HG02571 (cell line): ENCODE measurements around the gene C20orf173.
"Not testable (repeated sequence)": the region's sequence is repeated elsewhere in the genome, so short reads cannot be mapped to it uniquely, and the experiment has no call there.

ENCODE experiments used
- ATAC-seq: cut with Tn5 transposase; IDR thresholded peaks from one replicate; pipeline ENCODE4 v1.9.1; 2021; ENCODE audit warnings: mild to moderate bottlenecking, moderate library complexity; ENCODE audit not compliant: unreplicated experiment

The C20orf173 gene, protein sequence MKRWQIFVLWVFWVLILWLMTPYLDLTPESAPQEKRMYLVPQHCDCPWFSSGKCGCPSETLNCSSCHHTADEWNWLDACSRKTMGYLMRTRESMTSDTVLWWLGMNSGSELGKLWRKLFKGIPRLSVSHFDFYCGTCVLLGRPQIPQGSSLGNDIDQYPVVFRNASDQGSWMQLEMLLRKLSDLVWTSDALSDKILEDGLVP

DNA sequence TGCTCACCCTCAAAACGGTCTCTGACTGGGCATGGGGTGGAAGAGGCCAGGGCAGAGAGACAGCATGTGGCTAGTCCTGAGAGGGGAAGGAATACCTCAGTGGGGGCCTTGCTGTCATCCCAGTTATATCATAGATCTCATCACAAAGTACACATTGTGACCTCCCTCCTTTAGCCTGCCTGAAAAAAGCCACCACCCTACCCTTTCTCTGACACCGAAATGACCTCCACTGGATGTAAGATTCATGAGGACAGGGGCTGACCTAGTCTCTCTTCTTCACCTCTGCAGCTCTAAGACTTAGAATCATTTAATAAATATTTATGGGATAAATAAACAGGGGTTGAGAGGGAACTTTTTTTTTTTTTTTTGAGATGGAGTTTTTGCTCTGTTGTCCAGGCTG is at the start of gene C20orf173:
TSS of gene C20orf173 (minus strand) at position 101 of the 400 bp plus-strand sequence. CDS start 279 bp downstream, outside the sequence.
- ATAC-seq, result no peak

DNA sequence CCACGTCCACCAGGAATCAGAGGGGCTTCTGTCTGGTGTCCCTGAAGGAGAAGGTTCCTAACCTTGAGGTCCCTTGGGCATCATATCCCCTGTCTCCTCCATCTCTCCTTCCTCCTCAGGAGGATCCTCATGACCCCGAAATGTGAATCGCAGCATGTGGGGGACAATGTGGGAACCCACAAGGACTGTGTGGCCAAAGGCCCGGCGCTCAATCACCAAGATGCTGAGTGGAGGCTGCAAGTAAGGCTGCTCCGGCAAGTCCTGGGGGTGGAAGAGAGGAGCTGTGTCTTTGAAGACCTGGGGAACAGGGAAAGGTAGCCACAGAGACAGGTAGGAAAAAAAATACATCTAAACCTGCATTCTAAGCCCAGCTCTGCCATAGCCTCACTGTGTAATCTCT is 49.7 kb upstream of the C20orf173 start:
- ATAC-seq, result no peak

DNA sequence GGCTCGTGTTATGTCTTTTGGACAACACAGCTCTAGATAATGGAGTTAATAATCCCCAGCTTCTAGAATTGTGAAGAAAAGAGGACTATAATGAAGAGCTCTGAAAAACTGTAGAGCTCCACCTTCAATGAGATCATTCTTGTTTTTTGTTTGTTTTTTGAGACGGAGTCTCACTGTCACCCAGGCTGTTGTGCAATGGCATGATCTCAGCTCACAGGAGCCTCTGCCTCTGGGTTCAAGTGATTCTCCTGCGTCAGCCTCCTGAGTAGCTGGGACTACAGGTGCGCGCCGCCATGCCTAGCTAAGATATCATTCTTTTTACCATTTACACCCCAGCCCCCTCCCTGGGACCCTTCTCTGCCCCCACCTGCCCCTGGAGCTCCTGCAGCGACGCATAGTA is 49.0 kb upstream of the C20orf173 start:
- ATAC-seq, result no peak

DNA sequence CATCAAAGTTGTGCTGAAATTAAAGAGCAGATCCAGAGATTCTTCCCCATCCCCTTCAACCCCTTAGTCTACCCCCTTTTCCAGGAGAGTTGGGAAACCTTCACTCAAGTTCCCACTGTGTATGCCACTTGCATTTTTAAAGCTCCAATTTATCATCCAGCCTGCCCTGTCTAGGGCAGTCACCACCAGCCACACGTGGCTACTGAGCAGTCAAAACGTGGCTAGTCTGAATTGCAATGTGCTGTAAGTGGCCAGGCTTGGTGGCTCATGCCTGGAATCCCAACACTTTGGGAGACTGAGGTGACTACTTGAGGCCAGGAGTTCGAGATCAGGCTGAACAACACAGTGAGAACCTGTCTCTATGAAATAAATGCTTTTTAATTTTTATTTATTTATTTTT is 47.4 kb upstream of the C20orf173 start:
- ATAC-seq, result no peak

DNA sequence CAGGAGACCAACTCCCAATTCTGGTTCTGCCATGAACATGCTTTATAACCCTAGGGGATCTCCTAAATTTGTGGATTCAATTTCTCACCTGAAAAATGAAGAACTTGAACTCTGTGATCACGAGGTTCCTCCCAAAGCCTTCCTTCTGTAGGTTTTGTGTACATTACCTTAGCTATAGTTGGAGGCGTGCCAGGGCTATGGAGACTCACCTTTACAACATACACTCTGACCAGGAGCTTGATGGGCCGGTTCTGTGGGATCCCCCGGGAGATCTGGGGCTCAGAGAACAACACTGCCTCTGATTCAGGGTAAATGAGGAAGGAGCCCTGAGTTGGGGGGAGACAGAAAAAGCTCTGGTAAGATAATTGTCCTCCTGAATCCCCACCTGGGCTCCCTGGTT is 46.5 kb upstream of the C20orf173 start:
- ATAC-seq, result no peak

DNA sequence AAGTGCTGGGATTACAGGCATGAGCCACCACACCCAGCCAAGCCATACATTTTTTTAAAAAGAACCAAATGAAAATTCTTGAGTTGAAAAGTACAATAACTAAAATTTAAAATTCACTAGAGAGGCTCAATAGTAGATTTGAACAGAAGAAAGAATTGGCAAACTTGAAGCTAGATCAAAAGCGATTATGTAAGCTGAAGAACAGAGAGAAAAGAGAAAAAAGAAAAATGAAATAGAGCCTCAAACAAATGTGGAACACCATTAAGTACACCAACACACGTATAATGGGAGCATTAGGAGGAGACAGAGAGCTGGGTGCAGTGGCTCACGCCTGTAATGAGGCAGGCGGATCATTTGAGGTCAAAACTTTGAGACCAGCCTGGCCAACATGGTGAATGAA is 43.4 kb upstream of the C20orf173 start:
- no peak for ATAC-seq

DNA sequence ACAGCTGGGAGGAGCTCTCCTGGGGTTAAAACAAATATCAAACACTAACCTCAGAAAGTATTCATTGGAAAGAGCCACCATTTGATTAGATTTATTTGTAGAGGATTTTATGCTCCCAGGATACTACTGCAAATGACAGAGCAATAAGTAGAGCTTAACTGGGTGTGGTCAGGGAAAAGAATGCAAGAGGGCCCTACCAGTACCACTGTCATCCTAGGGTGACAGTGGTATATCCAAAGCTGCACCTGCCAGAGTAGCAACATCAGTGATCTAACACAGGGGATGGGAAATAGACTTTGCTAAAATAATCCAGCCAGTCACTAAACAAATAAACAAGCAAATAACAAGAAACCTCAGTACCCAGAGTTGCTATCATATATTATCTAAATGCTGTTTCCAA is 42.1 kb upstream of the C20orf173 start:
- no peak for ATAC-seq

DNA sequence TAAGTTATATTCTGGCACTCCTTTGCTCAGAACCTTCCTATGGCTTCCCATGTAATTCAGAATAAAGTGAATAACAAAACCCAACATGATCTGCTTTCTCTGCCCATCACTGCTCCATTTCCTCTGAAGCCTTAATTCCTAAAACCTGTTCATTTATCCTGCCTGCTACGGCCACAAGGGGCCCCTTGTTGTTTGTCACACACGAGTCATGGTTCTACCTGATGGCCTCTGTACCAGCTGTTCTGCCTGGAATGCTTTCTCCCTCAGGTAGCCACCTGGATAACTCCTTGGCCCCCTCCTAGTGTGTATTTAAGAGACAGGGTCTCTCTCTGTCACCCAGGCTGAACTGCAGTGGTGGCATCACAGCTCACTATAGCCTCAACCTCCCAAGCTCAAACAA is 39.2 kb upstream of the C20orf173 start:
- ATAC-seq, result no peak

DNA sequence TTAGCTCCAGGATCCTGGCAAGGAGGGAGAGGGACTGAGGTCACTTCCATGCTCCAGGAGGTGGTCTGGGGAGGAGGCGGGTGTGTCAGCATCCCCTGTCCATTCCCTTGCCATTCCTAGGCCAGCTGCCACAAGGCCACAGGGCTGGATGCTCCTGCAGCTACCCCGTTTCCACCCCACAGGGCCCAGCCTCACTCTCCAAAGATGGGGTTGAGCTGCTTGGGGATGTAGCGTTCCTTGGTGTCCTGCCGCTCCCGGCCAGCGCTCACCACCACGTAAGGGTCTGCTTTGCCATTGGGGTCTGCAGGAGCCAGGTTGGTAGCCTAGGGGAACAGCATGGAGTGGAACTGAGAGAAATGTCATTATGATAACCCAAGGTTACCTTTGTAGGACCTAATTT is 35.5 kb upstream of the C20orf173 start:
- no peak for ATAC-seq

DNA sequence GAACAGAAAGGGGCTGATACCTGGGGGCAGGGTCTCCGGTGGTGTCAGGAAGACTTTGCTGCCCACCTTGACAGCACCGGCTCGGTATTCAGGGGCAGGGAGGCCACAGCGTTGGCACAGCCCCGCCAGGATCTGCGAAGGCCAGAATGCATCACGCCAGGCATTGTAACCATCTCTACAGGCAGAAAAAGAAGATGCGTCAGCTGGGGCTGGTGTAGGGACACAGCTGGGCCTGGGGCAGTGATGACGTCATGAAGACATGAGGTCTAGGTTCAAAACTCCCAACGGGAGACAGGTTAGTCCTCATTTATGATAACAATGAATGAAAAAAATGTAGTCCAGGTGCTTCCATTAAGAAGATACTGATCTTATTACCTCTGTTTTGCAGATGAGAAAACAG is 34.4 kb upstream of the C20orf173 start:
- ATAC-seq, result no peak

DNA sequence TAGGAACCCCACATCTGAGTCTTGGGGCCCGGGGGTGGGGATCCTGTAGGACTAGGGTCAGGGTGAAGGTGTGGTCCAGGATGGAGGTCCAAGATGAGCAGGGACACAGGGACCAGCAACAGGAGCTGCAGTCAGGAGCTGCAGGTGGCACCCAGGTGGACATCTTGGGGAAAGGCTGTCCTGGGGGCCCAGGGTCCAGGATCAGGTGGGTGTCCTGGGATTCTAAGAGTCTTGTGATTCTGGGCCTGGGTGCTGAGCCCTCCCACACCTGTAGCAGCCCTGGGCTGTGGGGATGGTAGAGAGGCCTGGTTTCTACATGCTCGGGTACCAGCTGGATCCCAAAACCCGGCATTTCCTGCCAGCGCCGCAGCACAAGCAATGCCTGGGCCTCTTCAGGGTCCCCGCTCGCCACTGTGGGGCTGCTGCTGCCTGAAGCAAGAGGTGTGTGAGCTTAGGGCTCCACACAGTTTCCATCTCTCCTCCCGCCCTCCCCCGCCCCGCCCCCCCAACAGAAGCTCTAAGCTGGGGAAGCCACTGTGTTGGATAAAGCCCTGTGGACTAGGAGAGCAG is 33.2 kb upstream of the C20orf173 start:
- ATAC-seq, result no peak

DNA sequence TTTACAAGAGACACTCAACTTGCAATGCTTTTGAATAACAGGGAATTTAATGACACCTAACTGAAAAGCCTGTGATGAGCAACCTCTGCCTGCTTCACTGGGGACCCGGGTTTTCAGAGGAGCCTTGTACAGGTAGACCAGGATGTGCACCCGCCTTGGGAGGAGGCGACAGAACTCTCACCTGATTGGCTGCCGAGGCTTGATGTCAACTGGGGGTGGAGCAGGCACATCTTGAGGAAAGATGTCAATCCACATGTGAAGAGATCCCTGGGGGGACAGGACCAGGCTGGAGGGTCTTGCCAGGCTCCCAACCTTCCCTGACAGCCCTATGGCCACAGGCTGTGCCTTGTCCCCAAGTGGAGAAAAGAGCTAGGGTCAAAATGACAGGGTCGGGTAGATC is 32.2 kb upstream of the C20orf173 start:
- no peak for ATAC-seq

DNA sequence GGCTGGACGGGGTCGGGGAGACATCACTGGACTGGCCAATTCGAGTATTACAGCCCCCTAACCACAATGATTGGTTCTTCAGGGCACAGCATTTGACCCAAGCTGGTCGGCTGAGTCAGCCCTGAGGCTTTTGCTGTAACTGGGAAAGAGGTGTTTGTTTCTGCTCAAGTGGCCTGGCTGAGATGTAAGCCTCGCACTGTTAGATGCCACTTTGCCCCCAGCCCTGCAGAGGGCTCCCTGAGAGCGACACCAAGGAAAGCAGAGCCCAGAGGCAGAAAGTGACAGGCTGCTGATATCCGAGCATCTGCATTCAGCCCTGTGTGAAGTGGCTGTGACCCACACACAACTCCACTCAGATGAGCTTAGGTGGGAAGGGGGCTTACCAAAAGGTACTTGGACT is 31.8 kb upstream of the C20orf173 start:
- no peak for ATAC-seq

DNA sequence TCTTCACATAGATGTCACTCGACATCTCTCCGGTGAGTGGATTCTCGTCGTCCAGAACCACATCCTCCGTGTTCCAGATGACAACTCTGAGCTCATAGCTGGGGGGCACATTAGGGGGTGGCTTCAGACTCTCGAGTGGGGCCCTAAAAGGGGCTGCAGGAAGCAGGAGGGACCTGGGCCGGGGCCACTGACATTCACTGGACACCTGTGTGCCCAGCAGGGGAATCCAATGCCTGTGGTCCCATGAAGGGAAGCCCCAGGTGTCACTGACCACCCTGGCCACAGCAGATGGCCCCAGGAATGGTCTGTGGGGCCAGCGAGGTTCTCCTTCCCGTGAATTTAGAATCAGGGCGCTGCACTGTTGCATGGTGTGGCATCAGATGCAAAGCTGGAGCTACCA is 31.1 kb upstream of the C20orf173 start:
- ATAC-seq, result no peak

DNA sequence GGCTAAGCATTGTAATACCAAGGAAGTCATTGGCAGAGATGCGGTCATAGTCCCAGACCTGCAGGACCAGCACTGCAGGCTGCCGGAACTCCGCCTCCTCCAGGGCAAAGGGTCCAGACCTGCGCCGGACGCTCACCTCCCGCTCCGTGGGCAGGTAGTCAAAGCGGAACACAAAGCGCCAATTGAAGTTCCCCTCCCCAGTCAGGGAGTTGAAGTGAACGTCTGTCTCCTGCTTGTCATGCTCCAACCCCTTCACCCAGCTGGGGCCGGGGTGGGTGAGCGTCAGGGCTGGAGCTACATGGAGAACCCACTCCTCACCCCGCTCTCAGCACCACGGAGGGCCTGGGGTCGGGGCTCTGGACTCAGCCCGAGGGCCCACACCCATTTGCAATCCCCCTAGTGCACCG is 30.7 kb upstream of the C20orf173 start:
- ATAC-seq, result no peak

DNA sequence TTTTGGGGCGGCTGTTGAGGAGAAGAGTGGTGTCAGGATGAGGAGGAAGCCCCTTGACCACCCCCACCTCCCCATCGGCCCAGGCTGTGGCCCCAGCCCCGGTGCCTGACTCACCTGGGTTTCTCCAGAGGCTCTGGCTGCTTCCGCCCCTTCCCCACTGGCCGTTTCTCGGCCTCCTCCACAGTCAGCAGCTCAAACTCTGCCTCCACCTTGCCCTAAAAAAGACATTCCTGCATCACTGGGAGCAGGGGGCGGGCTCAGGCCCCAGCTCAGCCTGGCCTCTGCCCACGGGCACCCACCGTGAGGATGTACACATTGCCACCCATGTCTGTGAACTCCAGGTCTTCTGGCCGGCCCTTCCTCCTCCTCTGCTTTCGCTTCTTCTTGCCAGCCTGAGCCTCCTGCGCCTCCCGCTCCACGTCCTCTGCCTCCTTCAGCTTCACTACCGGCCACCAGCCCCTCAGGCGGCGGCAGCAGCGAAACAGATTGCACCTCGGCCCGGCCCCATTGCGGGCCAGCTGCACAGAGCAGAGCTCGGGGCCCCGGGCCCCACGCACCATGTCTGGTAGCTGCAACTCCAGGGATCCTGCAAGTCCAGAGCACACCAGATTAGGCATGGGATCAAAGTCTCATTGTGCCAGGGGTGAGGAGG is 29.7 kb upstream of the C20orf173 start:
- ATAC-seq, result no peak

DNA sequence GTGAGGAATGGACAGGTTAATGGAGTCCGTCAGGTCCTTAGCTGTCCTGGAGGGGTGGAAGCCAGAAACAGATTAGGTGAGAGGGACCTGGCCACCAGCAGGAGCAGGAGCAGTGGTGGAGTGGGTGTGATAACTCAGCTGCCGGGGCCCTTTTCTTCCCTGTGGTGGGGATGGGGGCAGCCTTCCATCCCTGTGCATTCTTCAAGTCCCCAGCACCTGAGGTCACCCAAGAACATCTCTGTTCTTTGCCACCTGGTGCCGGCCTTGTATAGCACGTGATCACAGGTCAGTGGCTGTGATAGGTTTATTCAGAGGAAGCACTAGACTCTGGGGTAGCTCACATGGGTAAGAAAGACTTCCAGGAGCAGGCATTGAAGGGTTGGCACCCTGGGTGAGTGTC is 29.0 kb upstream of the C20orf173 start:
- no peak for ATAC-seq

DNA sequence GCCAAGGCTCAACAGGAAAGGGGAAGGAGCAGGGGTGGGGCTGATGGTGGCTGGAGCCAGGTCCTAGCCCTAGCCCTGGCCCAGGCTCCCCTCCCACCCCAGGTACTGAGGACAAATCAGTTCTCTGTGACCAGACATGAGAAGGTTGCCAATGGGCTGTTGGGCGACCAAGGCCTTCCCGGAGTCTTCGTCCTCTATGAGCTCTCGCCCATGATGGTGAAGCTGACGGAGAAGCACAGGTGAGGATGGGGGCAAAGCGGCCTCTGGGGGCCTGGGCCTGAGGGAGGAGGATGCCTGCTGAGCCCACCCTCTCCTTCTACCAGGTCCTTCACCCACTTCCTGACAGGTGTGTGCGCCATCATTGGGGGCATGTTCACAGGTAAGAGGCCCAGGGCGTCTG is 27.4 kb upstream of the C20orf173 start:
- ATAC-seq, result no peak

DNA sequence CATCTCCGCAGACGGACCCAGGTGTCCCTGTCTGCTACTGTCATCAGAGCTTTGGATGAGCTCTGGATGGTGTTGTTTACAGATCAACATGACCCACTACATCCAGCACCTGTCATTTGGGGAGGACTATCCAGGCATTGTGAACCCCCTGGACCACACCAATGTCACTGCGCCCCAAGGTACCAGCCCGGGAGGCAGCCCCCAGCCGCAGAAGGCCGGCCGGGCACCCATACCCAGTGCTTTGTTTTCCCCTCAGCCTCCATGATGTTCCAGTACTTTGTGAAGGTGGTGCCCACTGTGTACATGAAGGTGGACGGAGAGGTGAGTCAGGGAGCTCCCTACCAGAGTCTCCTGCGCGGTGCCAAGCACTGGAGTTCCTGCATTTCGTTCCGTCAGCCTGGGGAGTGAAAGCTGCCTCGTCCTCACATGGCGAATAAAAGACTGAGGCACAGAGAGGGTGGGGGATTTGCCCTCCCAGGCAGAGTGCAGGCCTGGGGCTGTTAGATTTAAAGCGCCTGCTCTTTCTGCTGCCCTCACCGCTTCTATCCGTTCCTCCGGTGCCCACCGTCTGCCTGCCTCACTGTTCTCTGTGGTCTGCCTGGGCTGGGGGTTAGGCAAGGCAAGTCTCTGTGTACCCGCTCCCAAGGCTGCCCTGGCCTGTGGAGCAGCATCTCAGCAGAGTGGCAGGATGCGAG is 26.6 kb upstream of the C20orf173 start:
- no peak for ATAC-seq

DNA sequence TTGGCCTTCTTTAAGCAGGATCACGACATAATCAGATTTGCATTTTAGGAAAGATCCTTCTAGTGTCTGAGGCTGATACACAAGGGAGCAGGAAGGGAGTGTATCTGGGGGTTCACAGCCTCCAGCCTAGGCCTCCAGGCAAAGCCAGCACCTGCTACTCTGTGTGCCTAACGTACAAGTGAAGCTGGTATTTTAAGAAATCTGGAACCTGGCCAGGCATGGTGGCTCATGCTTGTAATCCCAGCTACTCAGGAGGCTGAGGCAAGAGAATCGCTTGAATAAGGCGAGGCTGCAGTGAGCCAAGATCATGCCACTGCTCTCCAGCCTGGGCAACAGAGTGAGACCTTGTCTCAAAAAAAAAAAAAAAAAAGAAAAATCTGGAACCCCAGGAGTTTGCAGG is 26.0 kb upstream of the C20orf173 start:
- not testable (repeated sequence) for ATAC-seq

DNA sequence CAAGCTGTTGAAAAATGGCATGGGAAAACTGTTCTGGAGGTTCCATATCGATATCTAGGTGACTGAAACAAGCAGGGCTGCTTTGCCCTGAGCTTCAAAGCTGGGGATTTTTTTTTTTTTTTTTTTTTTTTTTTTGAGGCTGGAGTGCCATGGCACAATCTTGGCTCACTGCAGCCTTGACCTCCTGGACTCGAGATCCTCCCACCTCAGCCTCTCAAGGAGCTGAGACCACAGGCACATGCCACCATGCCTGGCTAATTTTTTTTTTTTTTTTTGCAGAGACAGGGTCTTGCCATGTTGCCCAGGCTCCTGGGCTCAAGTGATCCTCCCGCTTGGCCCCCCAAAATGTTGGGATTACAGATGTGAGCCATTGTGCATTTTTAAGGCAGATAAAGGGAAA is 23.5 kb upstream of the C20orf173 start:
- no peak for ATAC-seq

DNA sequence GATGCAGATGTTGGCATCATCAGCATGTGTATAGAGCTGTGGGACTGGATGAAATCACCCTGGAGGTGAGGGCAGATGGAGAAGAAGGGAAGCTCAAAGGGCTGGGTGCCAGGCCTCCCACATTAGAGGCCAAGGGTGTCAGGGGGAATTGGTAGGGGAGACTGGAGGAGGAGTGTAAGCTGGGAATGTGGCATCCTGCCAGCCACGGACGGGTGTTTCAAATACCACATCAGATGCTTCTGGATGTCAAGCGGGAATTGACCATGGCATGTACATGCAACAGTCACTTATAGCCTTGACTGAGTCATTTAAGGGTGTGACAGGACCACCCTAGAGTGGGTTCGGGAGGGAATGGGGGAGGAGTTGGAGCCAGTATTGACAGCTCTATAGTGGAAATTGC is 22.1 kb upstream of the C20orf173 start:
- ATAC-seq, result no peak
